GM13977 (cell line): Measurements from ENCODE around the gene TARS1.

Experiments used
- DNase-seq: peaks from one replicate; pipeline ENCODE4 v3.0.0; 2012; ENCODE audit warnings: low spot score
- in situ Hi-C: fragments of 300-500 bp; cut with MboI; formaldehyde crosslinking; loops from one replicate; pipeline ENCODE4 v1.12.0; 2022; ENCODE audit warnings: low sequenced_read_pairs, low pct_unique_long_range_greater_than_20kb, mixed read lengths, inconsistent platforms; ENCODE audit not compliant: unreplicated experiment
- TF ChIP-seq, protein P1 (sequence below): IDR thresholded peaks from 2 replicates; pipeline ENCODE4 v1.5.1; 2012; ENCODE audit warnings: mild to moderate bottlenecking, control low read depth; ENCODE audit not compliant: insufficient read depth; ENCODE audit errors: extremely low read depth, missing control alignments

TARS1 gene

GRCh38 chr5:33468775-33469435 lies 28.1 kb downstream of the TARS1 start:
- no peak for DNase-seq
- TF ChIP-seq, protein P1, sequence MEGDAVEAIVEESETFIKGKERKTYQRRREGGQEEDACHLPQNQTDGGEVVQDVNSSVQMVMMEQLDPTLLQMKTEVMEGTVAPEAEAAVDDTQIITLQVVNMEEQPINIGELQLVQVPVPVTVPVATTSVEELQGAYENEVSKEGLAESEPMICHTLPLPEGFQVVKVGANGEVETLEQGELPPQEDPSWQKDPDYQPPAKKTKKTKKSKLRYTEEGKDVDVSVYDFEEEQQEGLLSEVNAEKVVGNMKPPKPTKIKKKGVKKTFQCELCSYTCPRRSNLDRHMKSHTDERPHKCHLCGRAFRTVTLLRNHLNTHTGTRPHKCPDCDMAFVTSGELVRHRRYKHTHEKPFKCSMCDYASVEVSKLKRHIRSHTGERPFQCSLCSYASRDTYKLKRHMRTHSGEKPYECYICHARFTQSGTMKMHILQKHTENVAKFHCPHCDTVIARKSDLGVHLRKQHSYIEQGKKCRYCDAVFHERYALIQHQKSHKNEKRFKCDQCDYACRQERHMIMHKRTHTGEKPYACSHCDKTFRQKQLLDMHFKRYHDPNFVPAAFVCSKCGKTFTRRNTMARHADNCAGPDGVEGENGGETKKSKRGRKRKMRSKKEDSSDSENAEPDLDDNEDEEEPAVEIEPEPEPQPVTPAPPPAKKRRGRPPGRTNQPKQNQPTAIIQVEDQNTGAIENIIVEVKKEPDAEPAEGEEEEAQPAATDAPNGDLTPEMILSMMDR, result no peak
- in situ Hi-C loops, result no loop called here

DNA sequence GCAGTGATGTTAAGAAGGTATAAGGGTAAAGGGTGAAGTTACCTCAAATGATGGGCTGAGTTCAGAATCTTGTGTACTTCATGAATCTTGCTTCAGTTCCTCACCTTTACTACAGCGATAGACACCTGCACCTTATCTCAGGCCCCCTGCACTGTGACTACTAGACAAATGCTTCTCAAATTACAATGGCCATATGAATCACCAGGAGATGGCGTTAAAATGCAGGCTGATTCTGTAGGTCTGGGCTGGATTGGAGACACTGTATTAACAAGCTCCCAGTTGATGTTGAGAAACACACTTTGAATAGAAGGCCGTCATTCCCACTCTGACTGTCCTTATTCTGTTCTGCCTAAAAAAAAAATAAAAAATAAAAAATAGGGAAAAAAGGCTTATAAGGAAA lies 29.8 kb downstream of the TARS1 start:
- TF ChIP-seq, protein P1, result peak; percentile 52
- DNase-seq, result peak; percentile 9
- in situ Hi-C loops, result no loop called here

DNA sequence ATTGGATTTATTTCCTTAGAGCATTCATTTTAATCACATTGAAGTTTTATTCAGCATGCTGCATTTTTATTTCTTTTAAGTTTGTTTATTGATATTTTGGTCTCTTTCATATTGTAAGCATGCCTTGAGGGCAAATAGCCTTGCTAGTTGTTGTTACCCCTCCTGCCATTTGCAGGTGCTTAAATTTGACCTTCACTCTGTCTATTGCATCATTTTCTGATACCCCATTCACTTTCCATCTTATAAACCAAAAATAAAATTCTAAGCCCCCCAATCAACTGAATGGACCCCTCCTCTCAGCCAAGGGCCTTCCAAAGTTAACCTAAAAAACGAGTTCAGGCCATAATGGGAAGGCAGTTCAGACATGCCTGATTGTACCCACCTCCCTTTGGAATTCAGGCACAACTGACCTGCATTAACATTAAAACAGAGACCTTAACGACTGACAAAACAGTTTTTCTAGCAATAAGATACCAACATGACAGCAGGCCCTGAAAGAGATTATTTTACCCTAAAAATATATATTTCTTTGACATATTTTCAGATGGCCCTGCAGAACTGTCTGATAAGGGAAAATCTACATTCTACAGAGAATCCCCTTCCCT lies 32.1 kb downstream of the TARS1 start:
- TF ChIP-seq, protein P1, result no peak
- DNase-seq, result no peak
- in situ Hi-C loops, result no loop called here

DNA sequence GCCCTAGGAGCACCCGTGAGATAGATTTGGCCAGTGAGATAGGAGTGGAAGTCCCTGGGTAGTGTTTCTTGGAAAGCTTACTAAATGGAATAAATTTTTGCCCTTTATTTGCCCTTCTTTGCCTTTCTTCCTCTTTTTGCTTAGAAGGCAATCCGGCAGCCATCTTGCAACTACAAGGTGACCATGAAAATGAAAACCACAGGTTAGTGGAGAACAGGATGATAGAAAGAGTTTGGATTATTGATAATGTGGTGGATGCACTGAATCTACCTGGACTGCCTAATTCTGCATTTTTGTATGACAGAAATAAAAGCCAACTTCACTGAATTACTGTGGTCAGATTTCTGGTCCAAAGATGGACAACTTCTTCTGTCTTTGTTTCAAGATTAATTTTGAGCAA lies 33.2 kb downstream of the TARS1 start:
- no peak for DNase-seq
- TF ChIP-seq, protein P1, result no peak
- in situ Hi-C loops, result no loop called here

GRCh38 chr5:33474931-33475499 lies 34.2 kb downstream of the TARS1 start:
- in situ Hi-C loops, result no loop called here
- TF ChIP-seq, protein P1, result no peak
- DNase-seq, result no peak

DNA sequence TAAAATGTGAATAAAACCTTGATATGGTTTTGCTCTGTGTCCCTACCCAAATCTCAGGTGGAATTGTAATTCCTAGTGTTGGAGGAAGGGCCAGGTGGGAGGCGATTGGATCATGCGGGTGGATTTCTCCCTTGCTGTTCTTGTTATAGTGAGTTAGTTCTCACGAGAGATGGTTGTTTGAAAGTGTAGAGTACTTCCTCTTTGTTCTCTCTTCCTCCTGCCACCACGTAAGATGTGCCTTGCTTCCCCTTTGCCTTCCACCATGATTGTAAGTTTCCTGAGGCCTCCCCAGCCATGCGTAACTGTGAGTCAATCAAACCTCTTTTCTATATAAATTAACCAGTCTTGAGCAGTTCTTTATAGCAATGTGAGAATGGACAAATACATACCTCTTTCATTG lies 34.9 kb downstream of the TARS1 start:
- in situ Hi-C loops, result no loop called here
- TF ChIP-seq, protein P1, result no peak
- no peak for DNase-seq
